Measurements from ENCODE around the gene TFF2. TPM values are rescaled to one million over a fixed set of nuclear protein-coding genes. Genes with fewer than 3 reads are reported as not detected.

The TFF2 gene
- total and polyA plus RNA-seq, 11 donors, result not detected

DNA sequence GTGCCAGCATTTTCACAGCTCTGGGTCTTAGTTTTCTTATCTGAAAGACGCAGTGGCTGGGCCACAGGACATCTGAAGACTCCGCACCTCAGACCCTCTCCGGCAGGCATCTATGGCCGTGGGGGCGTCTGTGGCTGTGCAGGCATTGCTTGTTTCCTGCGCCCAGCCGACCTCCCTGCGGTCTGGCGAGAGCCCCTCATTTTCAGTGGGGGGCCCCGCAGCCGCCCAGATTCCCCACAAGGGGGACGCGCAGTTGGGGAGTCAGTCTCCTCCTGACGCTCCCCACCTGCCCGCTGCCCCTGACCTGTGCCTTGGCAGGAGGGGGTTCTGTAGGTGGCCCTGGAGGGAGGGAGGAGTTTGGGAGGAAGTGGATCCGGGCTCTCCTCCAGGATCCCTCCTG is 19.0 kb upstream of the TFF2 start:
- intact Hi-C loops (cut with DNase I), result no loop called here
- no peak for TF ChIP-seq POLR2A (IDR thresholded peaks at IDR 0.05)
- TF ChIP-seq, protein P1, sequence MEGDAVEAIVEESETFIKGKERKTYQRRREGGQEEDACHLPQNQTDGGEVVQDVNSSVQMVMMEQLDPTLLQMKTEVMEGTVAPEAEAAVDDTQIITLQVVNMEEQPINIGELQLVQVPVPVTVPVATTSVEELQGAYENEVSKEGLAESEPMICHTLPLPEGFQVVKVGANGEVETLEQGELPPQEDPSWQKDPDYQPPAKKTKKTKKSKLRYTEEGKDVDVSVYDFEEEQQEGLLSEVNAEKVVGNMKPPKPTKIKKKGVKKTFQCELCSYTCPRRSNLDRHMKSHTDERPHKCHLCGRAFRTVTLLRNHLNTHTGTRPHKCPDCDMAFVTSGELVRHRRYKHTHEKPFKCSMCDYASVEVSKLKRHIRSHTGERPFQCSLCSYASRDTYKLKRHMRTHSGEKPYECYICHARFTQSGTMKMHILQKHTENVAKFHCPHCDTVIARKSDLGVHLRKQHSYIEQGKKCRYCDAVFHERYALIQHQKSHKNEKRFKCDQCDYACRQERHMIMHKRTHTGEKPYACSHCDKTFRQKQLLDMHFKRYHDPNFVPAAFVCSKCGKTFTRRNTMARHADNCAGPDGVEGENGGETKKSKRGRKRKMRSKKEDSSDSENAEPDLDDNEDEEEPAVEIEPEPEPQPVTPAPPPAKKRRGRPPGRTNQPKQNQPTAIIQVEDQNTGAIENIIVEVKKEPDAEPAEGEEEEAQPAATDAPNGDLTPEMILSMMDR (IDR thresholded peaks at IDR 0.05), result no peak
- Histone ChIP-seq H3K27ac (no peak overlapping the region), H3K4me1 (no peaks in the 10 kb centered on the region), H3K36me3 (no peaks in the 10 kb centered on the region), H3K9me3 (no peaks in the 10 kb centered on the region), H3K4me3 (no peak overlapping the region), H3K27me3 (peaks cover 0 to 34% (median under 1%) of the 10 kb centered on the region in 9 donors)
- 48 to 61% (median 56%) methylated on average over 10 to 16 of the region's 16 CpGs for WGBS, 4 donors
- no peak for DNase-seq
- no peak for ATAC-seq

DNA sequence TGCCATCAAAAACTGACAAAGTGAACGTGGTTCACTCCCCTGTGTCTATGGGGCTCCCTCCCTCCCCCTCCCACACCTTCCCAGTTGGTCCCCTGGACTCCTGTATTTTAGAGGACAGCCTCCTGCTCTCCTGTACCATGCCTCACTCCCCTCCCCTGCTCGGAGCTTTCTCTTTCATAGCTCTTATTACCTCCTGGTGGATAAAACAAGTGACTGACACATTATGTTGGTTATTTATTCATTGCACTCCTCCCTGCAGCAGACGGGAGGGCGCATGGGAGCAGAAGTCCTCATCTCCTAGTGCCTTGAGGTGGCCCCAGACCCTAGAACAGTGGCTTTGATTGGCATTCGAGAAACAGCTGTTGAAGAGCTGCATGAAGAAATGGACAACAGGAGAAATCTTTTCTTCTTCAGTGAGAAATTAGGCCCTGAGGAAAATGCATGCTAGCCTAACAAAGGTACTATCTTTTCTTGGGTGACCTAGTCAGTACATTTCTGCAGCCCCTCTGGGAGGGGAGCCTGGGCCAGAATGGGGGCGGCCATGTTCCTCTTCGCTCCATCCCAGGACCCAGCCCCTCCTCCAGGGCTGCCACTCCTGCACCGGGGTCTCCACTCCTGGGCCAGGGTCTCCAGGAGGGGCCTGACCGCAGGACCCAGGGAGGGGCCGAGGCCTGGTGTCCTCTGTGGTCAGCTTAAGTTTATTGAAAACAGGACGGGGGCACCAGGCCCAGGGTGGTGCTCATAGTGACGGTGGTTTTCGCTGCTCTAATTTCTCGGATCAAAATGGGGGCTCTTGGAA is 16.8 kb upstream of the TFF2 start:
- Histone ChIP-seq H3K27me3 (peaks cover 0 to 37% (median 6%) of the 10 kb centered on the region in 9 donors), H3K27ac (no peak overlapping the region), H3K36me3 (no peaks in the 10 kb centered on the region), H3K4me3 (no peak overlapping the region), H3K9me3 (no peaks in the 10 kb centered on the region), H3K4me1 (no peaks in the 10 kb centered on the region)
- WGBS, 4 donors, result 85 to 91% (median 90%) methylated on average over 14 of the region's 14 CpGs
- TF ChIP-seq POLR2A (IDR thresholded peaks at IDR 0.05), result no peak
- TF ChIP-seq, protein P1 (IDR thresholded peaks at IDR 0.05), result no peak
- no peak for ATAC-seq
- no peak for DNase-seq
- intact Hi-C loops (cut with DNase I), result no loop called here

DNA sequence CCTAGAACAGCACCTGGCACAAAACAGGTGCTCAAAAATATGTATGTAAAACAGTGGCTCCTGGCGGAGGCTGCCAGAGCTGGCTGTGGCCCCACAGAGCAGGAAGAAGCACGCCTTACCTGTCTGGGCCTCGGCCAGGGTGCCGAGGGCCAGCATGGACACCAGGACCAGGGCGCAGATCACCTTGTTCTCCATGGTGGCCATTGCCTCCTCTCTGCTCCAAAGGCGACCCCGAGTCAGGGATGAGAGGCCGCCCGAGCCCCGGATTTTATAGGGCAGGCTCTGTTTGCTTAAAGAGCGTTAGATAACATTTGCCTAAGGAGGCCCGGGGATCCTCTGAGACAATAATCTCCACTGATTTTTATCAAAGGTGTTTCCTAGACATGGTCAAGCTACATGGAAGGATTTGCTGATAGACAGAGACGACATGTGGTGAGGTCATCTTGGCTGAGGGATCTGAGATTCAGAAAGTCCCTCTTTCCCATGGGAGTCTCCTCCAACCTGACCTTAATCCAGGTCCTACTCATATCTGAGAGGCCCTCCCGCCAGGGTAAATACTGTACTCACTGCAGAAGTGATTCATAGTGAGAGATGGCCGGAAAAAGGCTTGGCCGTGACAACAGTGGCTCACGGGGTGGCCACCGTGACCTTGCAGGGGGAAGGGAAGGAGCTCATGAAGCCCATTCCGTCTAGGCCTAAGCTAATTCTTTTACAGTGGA is 15.7 kb upstream of the TFF2 start, which contains the start of gene TFF1:
Gene TFF1, minus strand, starts transcription at position 244 of the 719 bp plus-strand sequence. Its CDS starts 40 bp downstream, at position 204.
- WGBS, 4 donors, result 73 to 84% (median 74%) methylated on average over 15 to 19 of the region's 19 CpGs
- intact Hi-C loops (cut with DNase I), result no loop called here
- TF ChIP-seq POLR2A (IDR thresholded peaks at IDR 0.05), result no peak
- TF ChIP-seq, protein P1 (IDR thresholded peaks at IDR 0.05), result no peak
- no peak within 1 kb of the TSS for H3K27ac ChIP-seq
- ATAC-seq (peak in 1 of 4 donors; percentile 28), DNase-seq (no peak)
- H3K9me3 ChIP-seq, result no peaks in the 10 kb centered on the region
- no peak within 1 kb of the TSS for H3K4me3 ChIP-seq
- H3K4me1 ChIP-seq, result no peaks in the 10 kb centered on the region
- H3K36me3 ChIP-seq, result no peaks in the 10 kb centered on the region
- H3K27me3 ChIP-seq, result peaks cover 0 to 37% (median 6%) of the 10 kb centered on the region in 9 donors

DNA sequence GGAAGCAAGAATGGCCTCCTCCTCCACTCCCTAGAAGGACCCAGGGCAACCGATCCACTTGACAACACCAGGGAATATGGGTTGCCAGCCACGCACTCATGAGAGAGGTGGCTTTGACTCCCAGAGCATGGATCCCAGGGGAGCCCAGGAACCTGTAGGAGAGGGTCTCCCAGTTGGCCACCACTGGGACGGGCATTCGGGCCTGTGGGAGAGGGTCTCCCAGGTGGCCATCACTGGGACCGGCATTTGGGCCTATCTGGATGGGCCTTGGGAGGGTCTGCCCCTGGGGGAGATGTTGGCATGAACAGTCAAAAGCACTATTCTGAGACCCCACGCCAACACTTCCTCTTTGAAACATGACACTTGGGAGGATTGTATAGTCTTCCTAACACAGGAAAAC is 15.0 kb upstream of the TFF2 start:
- no peak for TF ChIP-seq POLR2A (IDR thresholded peaks at IDR 0.05)
- 68 to 79% (median 76%) methylated on average over 4 to 6 of the region's 6 CpGs for WGBS, 4 donors
- Histone ChIP-seq H3K9me3 (no peaks in the 10 kb centered on the region), H3K4me1 (no peaks in the 10 kb centered on the region), H3K36me3 (no peaks in the 10 kb centered on the region), H3K27me3 (peaks cover 0 to 35% (median 6%) of the 10 kb centered on the region in 9 donors), H3K4me3 (no peak overlapping the region), H3K27ac (no peak overlapping the region)
- DNase-seq (no peak), ATAC-seq (no peak)
- intact Hi-C loops (cut with DNase I), result no loop called here
